HCT116 (cell line): Measurements from ENCODE around the gene WDFY2. TPM values are rescaled to one million over a fixed set of nuclear protein-coding genes. Genes with fewer than 3 reads are reported as not detected.

ENCODE experiments used
- ATAC-seq: fragments of 200-7000 bp; cut with Tn5 transposase; 2 replicates; pipeline ENCODE4 v1.9.1; 2020; ENCODE audit warnings: mild to moderate bottlenecking, moderate library complexity
- BruUV-seq: library from RNA; stranded (reverse); fragments of 400-500 nt; replicated peaks from 2 replicates; lab custom pipeline; 2021; lab: Mats Ljungman, UMichigan
- CTCF ChIA-PET: fragments of 300-600 bp; sonication (Branson Sonifier 250); formaldehyde crosslinking; loops from one replicate; lab custom pipeline; 2021; ENCODE audit warnings: antibody characterized with exemption; lab: Charles Lee
- POLR2A ChIA-PET: fragments of 300-600, 350-600 bp; sonication (Branson Sonifier 250); formaldehyde crosslinking; loops from one replicate; lab custom pipeline; 2021; ENCODE audit warnings: antibody characterized with exemption; lab: Charles Lee
- RAD21 ChIA-PET, 2 experiments: fragments of 300-600 bp; sonication (Branson Sonifier 250); formaldehyde crosslinking; loops; one replicate each; lab custom pipeline; 2023; ENCODE audit warnings: low total read pairs in 2 of 2; ENCODE audit not compliant: uncharacterized antibody in 2 of 2, unreplicated experiment in 2 of 2, low non-redundant PET in 1 of 2; lab: Charles Lee
- DNase-seq: peaks from one replicate; pipeline ENCODE4 v3.0.0-alpha.2; 2010; ENCODE audit warnings: low read depth, low spot score
- H2AFZ ChIP-seq: fragments of 200-600 bp; shearing (Covaris generic), sonication (generic); 2 replicates; pipeline ENCODE4 v1.6.1; 2017; ENCODE audit warnings: low read depth, mixed run types, mixed read lengths, antibody characterized with exemption, low read length; ENCODE audit not compliant: poor library complexity, severe bottlenecking
- H3K27ac ChIP-seq: 2 replicates; pipeline ENCODE4 v1.5.1; 2012; ENCODE audit warnings: low read depth, low read length
- H3K27me3 ChIP-seq: fragments of 200-600 bp; sonication (generic); 2 replicates; pipeline ENCODE4 v1.6.1; 2016; ENCODE audit warnings: mixed run types, low read length, mixed read lengths; ENCODE audit not compliant: insufficient read depth
- H3K36me3 ChIP-seq, 2 experiments: fragments of 200-500 bp in 1 of 2; fragments of 200-600 bp in 1 of 2; sonication (Bioruptor generic) in 1 of 2; sonication (generic) in 1 of 2; 2 replicates each; pipeline versions ENCODE4 v1.5.1 to v1.6.1; 2014 to 2016; ENCODE audit warnings: low read length in 2 of 2, inconsistent platforms in 1 of 2, mixed read lengths in 1 of 2, mixed run types in 1 of 2; ENCODE audit not compliant: insufficient read depth in 2 of 2, control insufficient read depth in 1 of 2
- H3K4me1 ChIP-seq, 2 experiments: fragments of 200-600 bp in 1 of 2; sonication (generic) in 1 of 2; 2 replicates each; pipeline versions ENCODE4 v1.5.1 to v1.6.1; 2012 to 2017; ENCODE audit warnings: low read length in 2 of 2, inconsistent platforms in 1 of 2, mild to moderate bottlenecking in 1 of 2, mixed read lengths in 1 of 2, mixed run types in 1 of 2, moderate library complexity in 1 of 2; ENCODE audit not compliant: insufficient read depth in 2 of 2, control insufficient read depth in 1 of 2
- H3K4me2 ChIP-seq: fragments of 200-600 bp; sonication (generic); 2 replicates; pipeline ENCODE4 v1.6.1; 2017; ENCODE audit warnings: mixed run types, low read length, mixed read lengths
- H3K4me3 ChIP-seq, 2 experiments: fragments of 200-600 bp in 1 of 2; sonication (generic) in 1 of 2; replicated peaks in 1 of 2; 2 replicates each; pipeline ENCODE4 v1.5.1; 2011 to 2016; ENCODE audit warnings: low read length in 2 of 2, control low read depth in 1 of 2, low read depth in 1 of 2, mild to moderate bottlenecking in 1 of 2, mixed read lengths in 1 of 2, mixed run types in 1 of 2
- H3K79me2 ChIP-seq: fragments of 200-600 bp; sonication (generic); 2 replicates; pipeline ENCODE4 v1.6.1; 2017; ENCODE audit warnings: mild to moderate bottlenecking, mixed run types, low read length, moderate library complexity, mixed read lengths; ENCODE audit not compliant: insufficient read depth
- H3K9ac ChIP-seq: fragments of 200-600 bp; sonication (generic); 2 replicates; pipeline ENCODE4 v1.6.1; 2016; ENCODE audit warnings: low read length, mixed read lengths
- H3K9me2 ChIP-seq: fragments of 200-600 bp; sonication (generic), shearing (Covaris generic); 2 replicates; pipeline ENCODE4 v1.6.1; 2017; ENCODE audit warnings: mixed run types, mild to moderate bottlenecking, moderate library complexity; ENCODE audit not compliant: insufficient read depth
- H3K9me3 ChIP-seq, 2 experiments: fragments of 200-500 bp in 1 of 2; fragments of 200-600 bp in 1 of 2; sonication (Bioruptor generic) in 1 of 2; sonication (generic) in 1 of 2; 2 replicates each; pipeline ENCODE4 v1.6.1; 2014 to 2017; ENCODE audit warnings: low read length in 2 of 2, mixed read lengths in 2 of 2, inconsistent platforms in 1 of 2, low read depth in 1 of 2, mild to moderate bottlenecking in 1 of 2, mixed run types in 1 of 2, moderate library complexity in 1 of 2; ENCODE audit not compliant: control insufficient read depth in 1 of 2, insufficient read depth in 1 of 2
- H4K20me1 ChIP-seq: fragments of 200-600 bp; sonication (generic), shearing (Covaris generic); 2 replicates; pipeline ENCODE4 v1.6.1; 2017; ENCODE audit warnings: mixed run types, mild to moderate bottlenecking, moderate library complexity; ENCODE audit not compliant: insufficient read depth
- CEBPB ChIP-seq: IDR thresholded peaks from 2 replicates; pipeline ENCODE4 v1.6.1; 2012; ENCODE audit warnings: low read depth
- EZH2 ChIP-seq: fragments of 200-600 bp; sonication (generic); IDR thresholded peaks from 2 replicates; pipeline ENCODE4 v1.6.1; 2017; ENCODE audit warnings: antibody characterized with exemption, mixed run types
- EZH2phosphoT487 ChIP-seq: fragments of 200-600 bp; IDR thresholded peaks from 2 replicates; pipeline ENCODE4 v1.6.1; 2018; ENCODE audit warnings: antibody characterized with exemption, borderline replicate concordance
- MAX ChIP-seq: IDR thresholded peaks from 2 replicates; pipeline ENCODE4 v1.6.1; 2012
- RAD21 ChIP-seq: IDR thresholded peaks from 2 replicates; pipeline ENCODE4 v1.6.1; 2012; ENCODE audit warnings: low read depth, mild to moderate bottlenecking
- SIN3A ChIP-seq: IDR thresholded peaks from 2 replicates; pipeline ENCODE4 v1.6.1; 2012; ENCODE audit warnings: low read depth
- SRF ChIP-seq: IDR thresholded peaks from 2 replicates; pipeline ENCODE4 v1.6.1; 2012; ENCODE audit warnings: low read depth
- TCF7L2 ChIP-seq: IDR thresholded peaks from 2 replicates; pipeline ENCODE4 v1.7.0; 2011; ENCODE audit warnings: borderline replicate concordance, inconsistent platforms; ENCODE audit not compliant: insufficient read depth, insufficient read length; ENCODE audit errors: extremely low read depth
- YY1 ChIP-seq: IDR thresholded peaks from 2 replicates; pipeline ENCODE4 v1.6.1; 2011; ENCODE audit warnings: low read length, low read depth, moderate library complexity, mild to moderate bottlenecking; ENCODE audit not compliant: insufficient replicate concordance; ENCODE audit errors: extremely low read depth
- ZFX ChIP-seq: fragments of 450-650 bp; IDR thresholded peaks from 2 replicates; pipeline ENCODE4 v1.6.1; 2017
- ZNF274 ChIP-seq: fragments of 200-500 bp; sonication (Bioruptor generic); IDR thresholded peaks from 2 replicates; pipeline ENCODE4 v1.6.1; 2014; ENCODE audit warnings: mild to moderate bottlenecking, low read depth, low read length, inconsistent platforms
- intact Hi-C: fragments of 100-400 bp; cut with micrococcal nuclease; formaldehyde crosslinking; loops from 2 replicates; pipeline ENCODE4 v1.10.0; 2022
- total RNA-seq: library from RNA; stranded (reverse); gene quantifications from one replicate; pipeline ENCODE4 v1.2.1, GENCODE V29; 2021; ENCODE audit not compliant: unreplicated experiment
- TF ChIP-seq, protein P1 (sequence below): IDR thresholded peaks from 2 replicates; pipeline ENCODE4 v1.6.1; 2011; ENCODE audit warnings: mild to moderate bottlenecking, low read length, moderate library complexity; ENCODE audit not compliant: insufficient replicate concordance; ENCODE audit errors: extremely low read depth

WDFY2 gene
- total RNA-seq, 1 experiment from 2014 or later, result 6.1 TPM

GRCh38 chr13:51628059-51628852 is 44.0 kb downstream of the WDFY2 start:
- H3K4me3 ChIP-seq, result no peak overlapping the region
- no peak overlapping the region for H3K27ac ChIP-seq
- TF ChIP-seq SRF, result no peak
- TF ChIP-seq EZH2phosphoT487, result no peak
- TF ChIP-seq ZNF274, result no peak
- TF ChIP-seq EZH2, result no peak
- TF ChIP-seq MAX, result no peak
- TF ChIP-seq ZFX, result no peak
- TF ChIP-seq YY1, result no peak
- no peak for TF ChIP-seq SIN3A
- TF ChIP-seq, protein P1, sequence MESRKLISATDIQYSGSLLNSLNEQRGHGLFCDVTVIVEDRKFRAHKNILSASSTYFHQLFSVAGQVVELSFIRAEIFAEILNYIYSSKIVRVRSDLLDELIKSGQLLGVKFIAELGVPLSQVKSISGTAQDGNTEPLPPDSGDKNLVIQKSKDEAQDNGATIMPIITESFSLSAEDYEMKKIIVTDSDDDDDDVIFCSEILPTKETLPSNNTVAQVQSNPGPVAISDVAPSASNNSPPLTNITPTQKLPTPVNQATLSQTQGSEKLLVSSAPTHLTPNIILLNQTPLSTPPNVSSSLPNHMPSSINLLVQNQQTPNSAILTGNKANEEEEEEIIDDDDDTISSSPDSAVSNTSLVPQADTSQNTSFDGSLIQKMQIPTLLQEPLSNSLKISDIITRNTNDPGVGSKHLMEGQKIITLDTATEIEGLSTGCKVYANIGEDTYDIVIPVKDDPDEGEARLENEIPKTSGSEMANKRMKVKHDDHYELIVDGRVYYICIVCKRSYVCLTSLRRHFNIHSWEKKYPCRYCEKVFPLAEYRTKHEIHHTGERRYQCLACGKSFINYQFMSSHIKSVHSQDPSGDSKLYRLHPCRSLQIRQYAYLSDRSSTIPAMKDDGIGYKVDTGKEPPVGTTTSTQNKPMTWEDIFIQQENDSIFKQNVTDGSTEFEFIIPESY, result no peak
- TF ChIP-seq CEBPB, result no peak
- no peak for TF ChIP-seq TCF7L2
- TF ChIP-seq RAD21, result no peak
- H2AFZ ChIP-seq, result no peak overlapping the region
- ChIA-PET CTCF (no interaction called here), POLR2A (no interaction called here), RAD21 (no interaction called here)
- no peak overlapping the region for H3K9ac ChIP-seq
- H3K4me2 ChIP-seq, result no peak overlapping the region
- intact Hi-C loops, result no loop called here
- no TSS peak for BruUV-seq
- no peaks in the 10 kb centered on the region for H3K79me2 ChIP-seq
- no peaks in the 10 kb centered on the region for H3K36me3 ChIP-seq
- no peaks in the 10 kb centered on the region for H4K20me1 ChIP-seq
- ATAC-seq, result no peak
- no peaks in the 10 kb centered on the region for H3K9me2 ChIP-seq
- no peaks in the 10 kb centered on the region for H3K27me3 ChIP-seq
- DNase-seq, result no peak
- H3K9me3 ChIP-seq, result no peaks in the 10 kb centered on the region
- peaks cover 0 to 18% of the 10 kb centered on the region in 2 experiments; a peak in 2 of 4 replicates for H3K4me1 ChIP-seq
